Endothelial cell of umbilical vein (primary cell): ENCODE data around the gene CNOT10. TPM values are rescaled to one million over a fixed set of nuclear protein-coding genes. Genes with fewer than 3 reads are reported as not detected.
"Not testable (repeated sequence)": the region's sequence is repeated elsewhere in the genome, so short reads cannot be mapped to it uniquely, and the experiment has no call there.

Experiments
- BruUV-seq: library from RNA; stranded (reverse); fragments of 400-500 nt; replicated peaks from 2 replicates; lab custom pipeline; 2021; lab: Mats Ljungman, UMichigan
- CTCF ChIA-PET: fragments of 300-600, 350-600 bp; sonication (Branson Sonifier 250); formaldehyde crosslinking; loops from one replicate; lab custom pipeline; 2021; ENCODE audit warnings: antibody characterized with exemption, inconsistent platforms; lab: Charles Lee
- POLR2A ChIA-PET: fragments of 300-600, 350-600 bp; sonication (Branson Sonifier 250); formaldehyde crosslinking; loops from one replicate; lab custom pipeline; 2021; ENCODE audit warnings: antibody characterized with exemption, inconsistent platforms; lab: Charles Lee
- DNase-seq: peaks from one replicate; pipeline ENCODE4 v3.0.0-alpha.2; 2011; ENCODE audit warnings: low read depth, low spot score
- FAIRE-seq: peaks from 2 replicates; lab custom pipeline; 2011; peaks lifted over from hg19 to GRCh38; lab: Jason Lieb, UNC
- H2AFZ ChIP-seq: 2 replicates; pipeline ENCODE4 v1.6.0; 2012; ENCODE audit warnings: low read depth, low read length, control low read depth, inconsistent platforms
- H3K27ac ChIP-seq: 2 replicates; pipeline ENCODE4 v1.5.1; 2011; ENCODE audit warnings: low read depth, mild to moderate bottlenecking, control low read depth, low read length, moderate library complexity; ENCODE audit not compliant: insufficient read depth
- H3K27me3 ChIP-seq, 2 experiments: 2 replicates each; pipeline versions ENCODE4 v1.6.0 to v1.6.1; 2011; ENCODE audit warnings: low read length in 2 of 2, mixed read lengths in 1 of 2; ENCODE audit not compliant: control insufficient read depth in 2 of 2, insufficient read depth in 2 of 2
- H3K36me3 ChIP-seq, 2 experiments: 2 replicates in 1 of 2; 3 replicates in 1 of 2; pipeline ENCODE4 v1.5.1; 2011; ENCODE audit warnings: low read length in 2 of 2, mild to moderate bottlenecking in 1 of 2, moderate library complexity in 1 of 2; ENCODE audit not compliant: control insufficient read depth in 2 of 2, insufficient read depth in 2 of 2; ENCODE audit errors: extremely low read depth in 1 of 2
- H3K4me1 ChIP-seq: 3 replicates; pipeline ENCODE4 v1.5.1; 2011; ENCODE audit warnings: mild to moderate bottlenecking, low read length; ENCODE audit not compliant: control insufficient read depth, insufficient read depth; ENCODE audit errors: extremely low read depth
- H3K4me2 ChIP-seq: 2 replicates; pipeline ENCODE4 v1.6.1; 2011; ENCODE audit warnings: low read length, control low read depth, mixed read lengths; ENCODE audit not compliant: insufficient read depth
- H3K4me3 ChIP-seq, 3 experiments: fragments of 200-600 bp in 1 of 3; sonication (generic), shearing (Covaris generic) in 1 of 3; replicated peaks in 1 of 3; 2 replicates each; pipeline ENCODE4 v1.5.1; 2011 to 2016; ENCODE audit warnings: control low read depth in 3 of 3, low read length in 3 of 3, mild to moderate bottlenecking in 2 of 3, inconsistent platforms in 1 of 3, low read depth in 1 of 3, moderate library complexity in 1 of 3; ENCODE audit not compliant: insufficient read depth in 1 of 3
- H3K79me2 ChIP-seq: 2 replicates; pipeline ENCODE4 v1.6.0; 2012; ENCODE audit warnings: low read length, inconsistent platforms; ENCODE audit not compliant: control insufficient read depth, insufficient read depth
- H3K9ac ChIP-seq: replicated peaks from 2 replicates; pipeline ENCODE3; 2011; ENCODE audit warnings: low read length, control low read depth; ENCODE audit not compliant: insufficient read depth; ENCODE audit errors: extremely low read depth
- H3K9me1 ChIP-seq: replicated peaks from 3 replicates; pipeline ENCODE4 v1.6.0; 2011; ENCODE audit warnings: mild to moderate bottlenecking, low read length; ENCODE audit not compliant: control insufficient read depth, insufficient read depth; ENCODE audit errors: extremely low read depth
- H3K9me3 ChIP-seq: replicated peaks from 2 replicates; pipeline ENCODE4 v1.5.1; 2012; ENCODE audit warnings: low read length, inconsistent platforms; ENCODE audit not compliant: control insufficient read depth, insufficient read depth
- H4K20me1 ChIP-seq: replicated peaks from 2 replicates; pipeline ENCODE3; 2011; ENCODE audit warnings: mild to moderate bottlenecking, low read length; ENCODE audit not compliant: control insufficient read depth, insufficient read depth; ENCODE audit errors: extremely low read depth
- CTCF ChIP-seq, 2 donors: IDR thresholded peaks; 1 replicate in 1 of 2; 2 replicates in 1 of 2; pipeline ENCODE4 v1.5.1; 2011; ENCODE audit warnings: low read length in 2 of 2, mild to moderate bottlenecking in 2 of 2, moderate library complexity in 2 of 2, control low read depth in 1 of 2, inconsistent platforms in 1 of 2, low read depth in 1 of 2; ENCODE audit not compliant: insufficient read depth in 1 of 2; ENCODE audit errors: extremely low read depth in 1 of 2
- EZH2 ChIP-seq: IDR thresholded peaks from 2 replicates; pipeline ENCODE4 v1.6.1; 2012; ENCODE audit warnings: borderline replicate concordance, low read depth, mild to moderate bottlenecking, moderate library complexity, low read length, inconsistent platforms; ENCODE audit not compliant: severe bottlenecking
- FOS ChIP-seq: IDR thresholded peaks from 2 replicates; pipeline ENCODE4 v1.6.1; 2011; ENCODE audit warnings: mild to moderate bottlenecking, low read length, moderate library complexity, borderline replicate concordance; ENCODE audit not compliant: insufficient read depth
- GATA2 ChIP-seq: IDR thresholded peaks from 2 replicates; pipeline ENCODE4 v1.7.0; 2011; ENCODE audit warnings: low read depth, mild to moderate bottlenecking, moderate library complexity, mixed read lengths, low read length; ENCODE audit not compliant: insufficient read length, insufficient read depth
- JUN ChIP-seq: IDR thresholded peaks from 2 replicates; pipeline ENCODE4 v1.6.1; 2011; ENCODE audit warnings: borderline replicate concordance, low read depth; ENCODE audit not compliant: insufficient read length, insufficient read depth
- MAX ChIP-seq: IDR thresholded peaks from 2 replicates; pipeline ENCODE4 v1.6.1; 2011; ENCODE audit not compliant: insufficient read depth, insufficient read length
- MYC ChIP-seq: IDR thresholded peaks from one replicate; pipeline ENCODE4 v1.6.1; 2011; ENCODE audit warnings: mild to moderate bottlenecking, low read depth, low read length
- POLR2A ChIP-seq: IDR thresholded peaks from 2 replicates; pipeline ENCODE4 v1.6.1; 2012; ENCODE audit warnings: low read depth, mild to moderate bottlenecking, control low read depth, low read length
- POLR2AphosphoS5 ChIP-seq: IDR thresholded peaks from 2 replicates; pipeline ENCODE4 v1.6.1; 2012; ENCODE audit warnings: low read depth, mild to moderate bottlenecking, control low read depth, low read length, moderate library complexity; ENCODE audit not compliant: insufficient read depth
- dilution Hi-C: fragments of 300-500 bp; cut with MboI; formaldehyde crosslinking; loops from one replicate; pipeline ENCODE4 v1.15.0; 2019; ENCODE audit warnings: low sequenced_read_pairs; ENCODE audit not compliant: extremely low pct_ligation_motif_present
- intact Hi-C: fragments of 100-400 bp; cut with micrococcal nuclease; formaldehyde crosslinking; loops from one replicate; pipeline ENCODE4 v1.10.0; 2022
- polyA plus RNA-seq, 4 experiments: library from polyadenylated mRNA; depleted of rRNA in 3 of 4; stranded (reverse) in 3 of 4; unstranded in 1 of 4; fragments of >200 nt; gene quantifications; 2 replicates each; pipeline versions ENCODE4 v1.2.1 to v1.2.3, GENCODE V29; 2011 to 2012; ENCODE audit warnings: missing spikeins in 1 of 4
- total RNA-seq: library from RNA; stranded (reverse); gene quantifications from 2 replicates; pipeline ENCODE4 v1.2.3, GENCODE V29; 2021

Gene CNOT10
- total and polyA plus RNA-seq, 2 donors (not counting 3 experiments of a cell fraction or from before 2014, with no cell fraction given) = 23.6 to 28.6 TPM

- Histone ChIP-seq H3K4me3 (no peak overlapping the region), H2AFZ (no peak overlapping the region), H3K36me3 (no peaks in the 10 kb centered on the region), H3K9ac (no peak overlapping the region), H4K20me1 (no peaks in the 10 kb centered on the region), H3K27me3 (peaks cover 0 to 2% of the 10 kb centered on the region in 2 experiments), H3K27ac (no peak overlapping the region), H3K9me1 (no peaks in the 10 kb centered on the region), H3K9me3 (no peaks in the 10 kb centered on the region), H3K4me1 (no peaks in the 10 kb centered on the region), H3K79me2 (no peaks in the 10 kb centered on the region), H3K4me2 (no peak overlapping the region)
- FAIRE-seq (no peak), DNase-seq (no peak)
- ChIA-PET POLR2A (interaction anchor here (0.6 kb wide), 1 partner anchor 39 kb away, joined by 4 read pairs; no protein-coding TSS in a partner anchor), CTCF (no interaction called here)
- intact Hi-C loops (no loop called here), dilution Hi-C loops (no loop called here)
- TF ChIP-seq GATA2 = no peak
- TF ChIP-seq POLR2AphosphoS5 = no peak
- no peak for TF ChIP-seq EZH2
- TF ChIP-seq JUN = no peak
- no peak for TF ChIP-seq FOS
- no peak for TF ChIP-seq CTCF (IDR thresholded peaks at IDR 0.05; ENCODE audit: extremely low read depth in 1 of 2, insufficient read depth in 1 of 2, low read depth in 1 of 2, low read length in 2 of 2)
- TF ChIP-seq MYC = no peak
- TF ChIP-seq MAX = no peak
- TF ChIP-seq POLR2A = no peak
- BruUV-seq = no TSS peak
These were observed 109.7 kb downstream of the CNOT10 start for GRCh38 chr3:32794487-32795308.

DNA sequence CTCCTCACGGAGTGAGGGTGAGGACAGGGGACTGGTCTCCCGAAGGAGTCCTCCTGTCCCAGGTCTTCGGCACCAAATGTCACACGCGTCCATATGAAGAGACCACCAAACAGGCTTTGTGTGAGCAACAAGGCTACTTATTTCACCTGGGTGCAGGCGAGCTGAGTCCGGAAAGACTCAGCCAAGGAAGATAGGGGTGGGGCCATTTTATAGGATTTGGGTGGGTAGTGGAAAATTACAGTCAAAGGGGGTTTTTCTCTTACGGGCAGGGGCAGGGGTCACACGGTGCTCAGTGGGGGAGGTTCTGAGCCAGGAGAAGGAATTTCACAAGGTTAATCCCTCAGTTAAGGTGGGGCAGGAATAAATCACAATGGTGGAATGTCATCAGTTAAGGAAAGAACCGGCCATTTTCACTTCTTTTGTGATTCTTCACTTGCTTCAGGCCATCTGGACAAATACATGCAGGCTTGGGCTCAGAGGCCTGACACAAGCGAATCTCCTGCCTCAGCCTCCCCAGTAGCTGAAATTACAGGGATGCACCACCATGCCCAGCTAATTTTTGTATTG, 111.5 kb downstream of the CNOT10 start:
- intact Hi-C loops, H3K27ac ChIP-seq, FAIRE-seq, H3K4me1 ChIP-seq, H3K27me3 ChIP-seq, H2AFZ ChIP-seq, dilution Hi-C loops, H3K9ac ChIP-seq, POLR2A ChIA-PET, BruUV-seq, H4K20me1 ChIP-seq, CTCF ChIA-PET, H3K79me2 ChIP-seq, H3K4me2 ChIP-seq, H3K36me3 ChIP-seq, H3K9me3 ChIP-seq, H3K4me3 ChIP-seq, H3K9me1 ChIP-seq, DNase-seq: not testable (repeated sequence)
